ENCODE measurements around the gene YLPM1. TPM values are rescaled to one million over a fixed set of nuclear protein-coding genes. Genes with fewer than 3 reads are reported as not detected.

Gene YLPM1
- total RNA-seq, 1 donor from 2014 or later, result 84.6 TPM

- intact Hi-C loops (cut with micrococcal nuclease), result loop anchor here (1.0 kb wide), 2 partner anchors 14 to 26 kb away; partner anchors contain the start of gene DLST
Measured at GRCh38 chr14:74867673-74868072, 104.6 kb downstream of the YLPM1 start.

DNA sequence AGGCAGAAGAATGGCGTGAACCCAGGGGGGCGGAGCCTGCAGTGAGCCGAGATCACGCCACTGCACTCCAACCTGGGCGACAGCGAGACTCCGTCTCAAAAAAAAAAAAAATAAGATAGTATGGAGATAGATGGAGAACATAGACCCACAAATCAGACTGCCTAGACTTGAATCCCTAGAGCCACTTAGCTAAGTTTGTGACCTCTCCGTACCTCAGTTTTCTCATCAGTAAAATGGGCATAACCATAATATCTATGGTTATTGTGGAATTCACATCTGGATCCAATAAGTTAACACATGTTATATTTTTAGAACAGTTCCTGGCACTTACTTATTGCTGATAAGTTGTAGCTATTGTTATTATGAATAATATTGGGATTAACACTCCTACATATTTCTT lies 105.6 kb downstream of the YLPM1 start:
- intact Hi-C loops (cut with micrococcal nuclease), result no loop called here

DNA sequence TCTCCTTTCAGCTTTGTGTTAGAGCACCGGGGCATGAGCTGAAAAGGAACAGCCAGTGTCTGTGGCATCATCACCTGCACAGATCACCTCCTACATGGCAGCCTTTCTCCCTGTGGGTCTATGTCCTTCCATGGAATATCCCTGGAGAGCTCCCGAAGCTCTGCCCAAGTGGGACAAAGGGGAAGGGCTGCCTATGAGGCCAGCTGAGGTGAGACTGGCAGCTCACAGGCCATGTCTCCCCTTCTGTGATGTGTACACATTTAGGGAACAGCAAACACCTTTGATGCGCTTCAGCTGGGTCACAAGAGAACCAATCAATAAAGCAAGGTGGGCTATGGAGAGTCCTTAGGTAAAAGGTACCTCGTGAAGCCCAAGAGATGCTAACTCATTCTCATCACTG lies 108.7 kb downstream of the YLPM1 start:
- intact Hi-C loops (cut with micrococcal nuclease), result no loop called here

GRCh38 chr14:74875204-74875603 lies 112.1 kb downstream of the YLPM1 start:
- intact Hi-C loops (cut with micrococcal nuclease), result no loop called here

DNA sequence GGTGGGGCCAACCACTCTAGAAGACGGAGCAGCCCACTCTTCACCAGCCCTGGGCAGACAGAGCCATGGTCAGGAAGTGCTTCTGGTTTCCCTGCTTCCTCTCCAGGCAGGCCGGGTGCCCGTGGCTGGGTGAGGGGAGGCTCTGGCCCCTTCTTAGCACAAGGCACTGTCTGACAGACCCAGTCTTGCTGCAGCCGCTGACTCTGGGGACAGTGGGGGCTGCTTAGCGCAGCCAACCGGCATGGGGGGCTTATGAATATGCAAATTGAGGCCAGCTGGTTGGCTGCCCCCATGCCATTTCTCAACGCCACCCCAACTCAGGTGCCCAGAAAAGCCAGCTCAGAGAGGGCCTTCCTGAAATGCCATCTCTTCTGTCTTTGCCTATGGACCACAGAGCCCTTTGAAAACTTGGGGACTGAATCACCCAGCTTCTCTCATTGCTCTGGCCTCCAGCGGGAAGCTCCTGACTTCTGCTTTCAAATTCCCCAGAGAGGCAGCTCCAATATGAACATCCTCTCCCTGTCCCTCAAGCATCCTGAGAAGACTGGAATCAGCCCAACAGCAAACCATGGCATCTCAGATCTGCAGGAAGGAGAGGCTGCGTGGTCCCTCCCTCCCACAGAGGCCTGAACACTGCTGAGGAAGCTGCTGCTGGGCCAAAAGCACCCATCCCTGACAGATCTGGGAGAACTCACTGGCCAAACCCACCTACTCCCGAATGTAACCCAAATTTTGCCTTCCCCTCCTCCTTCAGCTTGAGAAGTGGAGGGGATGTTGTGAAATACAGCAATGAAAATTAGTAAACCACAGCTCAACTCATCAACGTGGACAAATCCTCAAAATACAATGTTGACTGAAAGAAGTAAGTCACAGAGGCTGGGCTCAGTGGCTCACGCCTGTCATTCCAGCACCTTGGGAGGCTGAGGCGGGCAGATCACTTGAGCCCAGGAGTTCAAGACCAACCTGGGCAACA lies 113.1 kb downstream of the YLPM1 start, which contains the start of gene PROX2:
Gene PROX2, minus strand, starts transcription at position 205 of the 973 bp plus-strand sequence. CDS start 12,311 bp downstream, outside the sequence.
- intact Hi-C loops (cut with micrococcal nuclease), result no loop called here

DNA sequence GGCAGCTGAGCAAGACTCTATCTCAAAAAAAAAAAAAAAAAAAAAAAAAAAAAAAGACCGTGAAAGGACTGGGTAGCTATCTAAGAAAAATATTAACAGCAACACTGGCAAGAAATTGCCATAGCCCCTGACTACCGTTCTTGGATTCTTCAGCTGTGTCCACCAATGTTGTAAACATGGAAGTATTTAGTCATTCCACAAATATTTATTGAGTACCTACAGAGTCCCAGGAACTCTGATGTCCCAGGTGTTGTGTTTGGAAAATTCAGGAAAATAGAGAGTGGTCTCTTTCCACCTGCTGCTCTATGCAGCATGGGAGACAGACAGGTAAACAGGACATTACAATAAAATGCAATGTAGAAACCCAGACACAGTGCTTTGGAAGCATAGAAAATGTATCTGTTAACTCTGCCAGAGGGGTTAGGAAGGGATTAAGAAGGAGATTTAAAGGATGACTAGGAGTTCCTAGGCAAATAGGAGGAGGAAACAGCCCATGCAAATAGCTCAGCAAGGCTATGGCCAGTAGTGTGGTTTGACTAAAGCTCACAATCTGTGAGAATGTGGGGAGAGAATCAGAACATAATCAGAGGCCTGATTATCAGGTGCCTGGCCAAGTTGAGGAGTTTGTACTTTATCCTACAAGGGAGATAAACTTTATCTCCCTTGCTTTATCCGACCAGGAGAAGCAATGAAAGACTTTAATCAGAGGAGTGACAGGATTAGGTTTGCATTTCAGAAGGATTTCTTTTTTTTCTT lies 116.5 kb downstream of the YLPM1 start:
- intact Hi-C loops (cut with micrococcal nuclease), result loop anchor here (2.0 to 5.0 kb wide), 4 partner anchors 183 to 862 kb away; partner anchors contain the start of genes ACYP1, BBOF1, ENTPD5 and ERG28

GRCh38 chr14:74881431-74882102 lies 118.5 kb downstream of the YLPM1 start, which contains the start of gene DLST:
Gene DLST (plus strand): TSS chr14:74881916. CDS start chr14:74881954, 38 bp downstream.
- intact Hi-C loops (cut with micrococcal nuclease), result loop anchor here (1.0 to 5.0 kb wide), 14 partner anchors 14 to 864 kb away; partner anchors contain the start of genes ABCD4, ACYP1, AREL1 and BBOF1

DNA sequence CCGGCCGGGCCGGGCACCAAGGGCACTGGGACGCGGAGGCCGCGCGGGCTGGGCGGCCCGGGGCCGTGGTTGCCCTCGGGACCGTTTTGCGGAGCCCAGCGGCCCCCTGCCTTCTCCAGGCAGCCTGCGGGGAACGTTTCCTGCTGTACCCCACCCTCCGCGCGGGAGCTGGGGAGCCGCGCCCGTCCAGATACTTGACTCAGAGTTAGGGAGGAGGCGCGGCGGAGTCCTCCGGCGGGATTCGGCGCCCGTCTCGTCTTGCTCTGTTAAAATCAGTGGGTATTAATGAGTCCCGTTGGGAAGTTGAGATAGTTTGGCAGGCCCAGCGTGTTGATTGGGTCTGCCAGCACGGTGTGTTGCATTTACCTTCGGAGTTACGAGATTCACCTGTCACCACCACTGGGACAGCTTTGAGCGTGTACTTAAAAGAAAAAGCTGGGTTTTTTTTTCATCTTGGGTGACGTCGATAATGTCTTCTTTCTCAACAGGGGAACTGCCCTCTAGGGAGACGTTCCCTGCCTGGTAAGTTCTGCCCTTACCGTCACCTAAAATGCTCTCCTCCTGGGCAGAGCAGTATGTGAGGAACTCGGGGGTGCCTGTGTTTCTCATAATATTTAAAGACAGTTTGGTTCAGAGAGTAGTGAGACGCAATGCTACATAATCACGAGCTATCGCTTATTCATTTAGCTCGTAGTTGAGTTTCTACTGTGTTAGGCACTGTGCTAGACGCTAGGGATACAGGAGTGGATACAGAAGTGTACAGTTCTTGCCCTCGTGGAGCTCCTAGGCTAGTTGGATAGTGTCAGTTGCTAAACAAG lies 119.2 kb downstream of the YLPM1 start:
- intact Hi-C loops (cut with micrococcal nuclease), result loop anchor here (1.0 to 5.0 kb wide), 7 partner anchors 21 to 865 kb away; partner anchors contain the start of genes ABCD4, ACYP1, BBOF1 and EIF2B2

Other genes starting within 250 kb of the YLPM1 start
- 0.07 and 0.83 TPM in 2 replicates for gene LTBP2, start 151.1 kb upstream of the YLPM1 start, total RNA-seq
- gene AREL1, start 50.2 kb upstream of the YLPM1 start, total RNA-seq, result 59.5 and 65.9 TPM in 2 replicates
- gene FCF1, start 50.2 kb upstream of the YLPM1 start, total RNA-seq, result 53.7 and 58.0 TPM in 2 replicates
- gene PROX2, start 112.8 kb downstream of the YLPM1 start, total RNA-seq, result 0.05 TPM in 1 of 2 replicates, not detected in the other
- 87.6 and 95.8 TPM in 2 replicates for gene DLST, start 118.6 kb downstream of the YLPM1 start, total RNA-seq
- gene RPS6KL1, start 159.9 kb downstream of the YLPM1 start, total RNA-seq, result 5.7 and 5.9 TPM in 2 replicates
- gene PGF, start 192.3 kb downstream of the YLPM1 start, total RNA-seq, result 0.20 and 0.29 TPM in 2 replicates
- gene EIF2B2, start 239.6 kb downstream of the YLPM1 start, total RNA-seq, result 45.0 and 50.6 TPM in 2 replicates